Adipose tissue (tissue), 3 donors: Measurements from ENCODE around the gene CD83. TPM values are rescaled to one million over a fixed set of nuclear protein-coding genes. Genes with fewer than 3 reads are reported as not detected.

Experiments used
- H3K27ac ChIP-seq: one replicate; pipeline ENCODE4 v1.5.1; 2013; ENCODE audit warnings: low read depth, low read length
- WGBS, 3 donors: extraction: QIAGEN DNeasy Blood & Tissue Kit; methylation state at CpG; one replicate each; pipeline ENCODE4 v1.1.7; 2013; 5-methylcytosine and 5-hydroxymethylcytosine counted together
- polyA plus RNA-seq, 3 donors: library from polyadenylated mRNA; stranded (reverse); fragments of 200-250 nt; gene quantifications; one replicate each; pipeline ENCODE4 v1.2.3, GENCODE V29; 2013
- donor health status: healthy with polysubstance abuse.
- donor health status: Bipolar disorder and iron deficiency.
- donor health status: healthy.

The CD83 gene
- polyA plus RNA-seq, 3 donors: 1.4 to 21.9 (median 3.6) TPM

- no peak overlapping the region for H3K27ac ChIP-seq
- WGBS, 3 donors: 53 to 72% (median 55%) methylated on average over 4 of the region's 4 CpGs
Observed at GRCh38 chr6:14088600-14089192, 28.9 kb upstream of the CD83 start.

DNA sequence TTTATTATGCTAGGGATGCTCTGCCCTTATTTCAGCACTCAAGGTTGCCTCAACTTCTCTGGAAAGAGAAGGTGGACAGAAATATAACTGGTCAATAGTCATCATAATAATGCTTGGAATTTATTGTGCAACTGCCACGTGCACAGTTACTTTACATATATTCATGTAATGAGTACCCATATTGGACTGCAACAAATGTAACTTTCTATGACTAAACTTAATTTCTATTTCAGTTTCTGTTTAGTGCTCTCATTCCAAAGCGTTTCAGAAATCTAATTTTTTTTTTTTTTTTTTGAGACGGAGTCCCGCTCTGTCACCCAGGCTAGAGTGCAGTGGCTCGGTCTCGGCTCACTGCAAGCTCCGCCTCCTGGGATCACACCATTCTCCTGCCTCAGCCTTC is 28.3 kb upstream of the CD83 start:
- WGBS, 3 donors: 90 to 92% (median 91%) methylated on average over 7 of the region's 7 CpGs
- H3K27ac ChIP-seq: no peak overlapping the region

GRCh38 chr6:14091339-14091978 is 26.1 kb upstream of the CD83 start:
- H3K27ac ChIP-seq: no peak overlapping the region
- WGBS, 3 donors: 72 to 90% (median 87%) methylated on average over 4 of the region's 4 CpGs

DNA sequence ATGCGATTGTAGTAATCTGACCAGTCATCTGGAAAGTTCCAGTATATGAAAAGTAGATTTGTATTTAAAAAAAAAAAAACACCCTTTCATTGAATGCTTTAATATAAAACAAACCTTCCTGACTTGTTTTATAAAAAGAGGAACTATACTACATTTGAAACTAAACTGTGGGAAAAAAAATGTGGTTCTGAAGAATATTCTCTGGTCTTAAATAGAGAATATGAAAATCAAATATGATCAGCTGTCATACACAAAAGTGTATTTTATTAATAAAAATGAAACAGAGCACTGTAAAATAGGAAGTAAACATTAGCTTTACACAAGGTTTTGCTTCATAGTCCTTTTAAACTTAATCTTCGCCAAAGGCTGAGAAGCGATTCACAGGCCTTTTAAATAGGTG is 25.3 kb upstream of the CD83 start:
- no peak overlapping the region for H3K27ac ChIP-seq
- 79 to 91% (median 87%) methylated on average over 3 of the region's 3 CpGs for WGBS, 3 donors

- H3K27ac ChIP-seq: no peak overlapping the region
- 75 to 80% (median 79%) methylated on average over 11 of the region's 11 CpGs for WGBS, 3 donors
Observed at GRCh38 chr6:14092838-14093789, 24.5 kb upstream of the CD83 start.

GRCh38 chr6:14094721-14095120 is 22.9 kb upstream of the CD83 start:
- H3K27ac ChIP-seq: no peak overlapping the region
- 91 to 95% (median 93%) methylated on average over 4 of the region's 4 CpGs for WGBS, 3 donors

DNA sequence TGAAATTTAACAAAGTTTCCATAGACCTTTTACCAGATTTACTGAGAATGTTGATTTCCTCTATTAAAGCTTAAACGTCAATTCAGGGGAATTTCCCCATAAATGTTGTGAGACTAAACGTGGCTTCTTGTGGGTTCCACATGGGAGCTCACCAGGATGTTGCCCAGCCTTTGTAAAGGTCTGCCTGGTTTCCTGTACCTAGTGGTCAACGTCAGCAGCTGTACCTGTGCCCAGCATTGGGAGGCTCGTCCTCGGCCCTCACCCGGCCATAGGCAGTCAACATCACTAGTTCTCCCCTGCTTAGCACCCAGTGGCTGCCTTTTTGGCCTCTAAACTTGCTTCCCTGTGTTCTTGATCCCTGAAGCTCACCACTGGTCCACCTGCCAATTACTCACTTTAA is 22.1 kb upstream of the CD83 start:
- WGBS, 3 donors: 76 to 91% (median 81%) methylated on average over 6 of the region's 6 CpGs
- no peak overlapping the region for H3K27ac ChIP-seq

GRCh38 chr6:14100138-14100537 is 17.4 kb upstream of the CD83 start:
- H3K27ac ChIP-seq: no peak overlapping the region
- 73 to 93% (median 80%) methylated on average over 3 of the region's 3 CpGs for WGBS, 3 donors

GRCh38 chr6:14100966-14101365 is 16.6 kb upstream of the CD83 start:
- no peak overlapping the region for H3K27ac ChIP-seq
- 63 to 80% (median 67%) methylated on average over 5 of the region's 5 CpGs for WGBS, 3 donors

DNA sequence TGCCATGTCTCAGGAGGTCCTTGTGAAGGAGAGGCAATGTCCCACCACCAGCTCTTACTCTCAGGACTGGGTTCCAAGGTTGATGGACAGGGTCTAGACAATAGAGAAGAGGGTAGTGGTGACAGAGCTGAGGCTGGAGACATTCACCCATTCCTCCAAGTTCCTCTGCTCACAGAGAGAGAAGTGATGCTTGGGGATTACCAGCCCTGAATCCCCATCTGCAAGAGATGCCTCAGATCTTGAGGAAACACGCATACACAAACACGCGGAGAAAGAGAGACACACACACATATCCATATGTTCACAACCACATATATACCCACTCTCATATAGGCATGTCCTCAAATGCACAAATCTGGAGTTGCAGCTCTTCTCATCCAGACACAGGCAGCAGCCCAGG is 15.2 kb upstream of the CD83 start:
- H3K27ac ChIP-seq: no peak overlapping the region
- 85 to 98% (median 96%) methylated on average over 3 of the region's 3 CpGs for WGBS, 3 donors

GRCh38 chr6:14105547-14105946 is 12.0 kb upstream of the CD83 start:
- WGBS, 3 donors: 61 to 85% (median 83%) methylated on average over 1 of the region's 1 CpG
- no peak overlapping the region for H3K27ac ChIP-seq

DNA sequence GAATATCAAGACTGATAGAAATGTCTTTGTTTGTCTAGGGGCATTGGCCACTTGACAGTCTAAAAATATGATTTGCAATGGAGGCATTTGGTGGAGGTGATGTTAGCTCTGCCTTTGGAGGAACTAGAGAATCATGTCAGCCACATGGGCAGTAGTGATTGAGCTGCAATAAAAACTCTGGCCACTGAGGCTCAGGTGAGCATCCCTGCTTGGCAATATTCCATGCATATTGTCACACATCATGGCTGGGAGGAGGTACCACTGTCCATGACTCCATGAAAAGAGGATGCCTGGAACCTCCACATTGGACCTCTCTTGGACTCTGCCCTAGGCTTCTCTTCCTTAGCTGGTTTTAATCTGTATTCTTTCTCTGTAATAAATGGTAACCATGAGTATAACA is 10.6 kb upstream of the CD83 start:
- H3K27ac ChIP-seq: no peak overlapping the region

- 85 to 90% (median 89%) methylated on average over 4 to 5 of the region's 5 CpGs for WGBS, 3 donors
- H3K27ac ChIP-seq: no peak overlapping the region
Observed at GRCh38 chr6:14107711-14108494, 9.7 kb upstream of the CD83 start.

GRCh38 chr6:14108571-14109410 is 8.8 kb upstream of the CD83 start:
- WGBS, 3 donors: 49 to 68% (median 53%) methylated on average over 14 of the region's 14 CpGs

DNA sequence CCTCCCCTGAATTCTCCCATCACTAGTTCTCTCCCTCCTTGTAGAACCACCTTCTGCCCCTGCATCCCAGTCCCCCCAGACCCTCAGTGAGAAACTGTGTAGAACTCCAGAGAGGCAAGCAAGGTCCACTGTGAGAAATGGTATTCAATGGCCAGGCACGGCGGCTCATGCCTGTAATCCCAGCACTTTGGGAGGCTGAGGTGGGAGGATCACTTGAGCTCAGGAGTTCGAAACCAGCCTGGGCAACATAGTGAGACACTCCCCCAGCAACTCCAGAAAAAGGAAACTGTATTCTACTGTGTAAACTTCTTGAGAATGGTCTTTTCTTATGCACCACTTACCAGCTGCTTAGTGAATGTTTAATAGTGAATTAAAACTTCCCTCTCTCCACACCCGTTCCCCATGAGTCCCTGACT is 8.2 kb upstream of the CD83 start:
- no peak overlapping the region for H3K27ac ChIP-seq
- WGBS, 3 donors: 63 to 79% (median 76%) methylated on average over 4 of the region's 4 CpGs

More at GRCh38 chr6:14108571-14109410, 8.8 kb upstream of the CD83 start:
- no peak overlapping the region for H3K27ac ChIP-seq

GRCh38 chr6:14110001-14110818 is 7.4 kb upstream of the CD83 start:
- WGBS, 3 donors: 77 to 82% (median 81%) methylated on average over 11 of the region's 11 CpGs
- H3K27ac ChIP-seq: no peak overlapping the region

DNA sequence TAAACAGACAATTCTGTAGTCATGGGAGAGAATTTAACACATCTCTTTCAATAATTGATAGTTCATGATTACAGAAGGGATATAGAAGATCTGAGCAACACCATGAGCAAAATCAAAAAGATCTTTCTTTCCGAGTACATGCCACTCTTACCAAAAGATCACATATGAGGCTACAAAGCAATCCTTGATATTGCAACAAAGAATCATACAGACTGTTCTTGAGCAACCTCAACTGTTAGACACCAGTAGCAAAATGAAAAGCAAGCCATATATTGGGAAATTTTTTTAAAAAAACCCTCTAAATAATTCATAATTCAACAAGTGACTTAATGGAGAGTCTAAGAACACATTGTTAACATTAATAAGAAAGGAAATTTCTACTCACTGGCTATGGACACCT is 3.6 kb upstream of the CD83 start:
- no peak overlapping the region for H3K27ac ChIP-seq

More for the DNA sequence above, 3.6 kb upstream of the CD83 start:
- WGBS, 3 donors: 53 to 85% (median 53%) methylated on average over 1 of the region's 1 CpG
